Stimulated activated effector memory CD8-positive, alpha-beta T cell treated with anti-CD3 and anti-CD28 coated beads, Interleukin-12 subunit alpha, Interleukin-12 subunit beta, amount 100 ng/mL, for 72 hours (primary cell): ENCODE results near the gene COX7B.
"Not testable (repeated sequence)": the region's sequence is repeated elsewhere in the genome, so short reads cannot be mapped to it uniquely, and the experiment has no call there.

Experiments
- ATAC-seq: fragments of 150-1000 bp; cut with Tn5 transposase; 2 replicates; pipeline ENCODE4 v1.10.0; 2021
- DNase-seq, 2 donors: peaks; one replicate each; pipeline ENCODE4 v3.0.0; 2021 to 2022; ENCODE audit warnings: low spot score in 2 of 2
- H3K27ac Mint-ChIP-seq: one replicate; pipeline ENCODE4 v1.8.0; 2022; ENCODE audit warnings: mild to moderate bottlenecking, mixed read lengths
- H3K36me3 Mint-ChIP-seq: one replicate; pipeline ENCODE4 v1.8.0; 2022; ENCODE audit warnings: mild to moderate bottlenecking, mixed read lengths
- H3K4me1 Mint-ChIP-seq: one replicate; pipeline ENCODE4 v1.8.0; 2022; ENCODE audit warnings: mixed read lengths
- H3K4me3 Mint-ChIP-seq: one replicate; pipeline ENCODE4 v1.8.0; 2022; ENCODE audit warnings: mild to moderate bottlenecking, mixed read lengths
- H3K9me3 Mint-ChIP-seq: one replicate; pipeline ENCODE4 v1.8.0; 2022; ENCODE audit warnings: mixed read lengths

COX7B gene

GRCh38 chrX:77925764-77926163 is 26.5 kb downstream of the COX7B start:
- Mint-ChIP-seq H3K4me1 (peaks cover 9% of the 10 kb centered on the region), H3K4me3 (no peak overlapping the region), H3K9me3 (no peaks in the 10 kb centered on the region), H3K27ac (no peak overlapping the region), H3K36me3 (no peaks in the 10 kb centered on the region)
- ATAC-seq, result no peak
- no peak for DNase-seq

GRCh38 chrX:77930581-77930980 is 31.3 kb downstream of the COX7B start:
- Mint-ChIP-seq H3K9me3 (no peaks in the 10 kb centered on the region), H3K36me3 (no peaks in the 10 kb centered on the region), H3K4me1 (no peaks in the 10 kb centered on the region), H3K27ac (no peak overlapping the region), H3K4me3 (no peak overlapping the region)
- no peak for DNase-seq
- no peak for ATAC-seq

GRCh38 chrX:77935886-77936285 is 36.6 kb downstream of the COX7B start:
- H3K27ac Mint-ChIP-seq, result no peak overlapping the region
- no peak overlapping the region for H3K4me3 Mint-ChIP-seq
- H3K4me1 Mint-ChIP-seq, result no peaks in the 10 kb centered on the region
- no peak for ATAC-seq
- DNase-seq, result no peak
- no peaks in the 10 kb centered on the region for H3K9me3 Mint-ChIP-seq
- H3K36me3 Mint-ChIP-seq, result no peaks in the 10 kb centered on the region

GRCh38 chrX:77936299-77936698 is 37.0 kb downstream of the COX7B start:
- no peaks in the 10 kb centered on the region for H3K9me3 Mint-ChIP-seq
- no peak for DNase-seq
- ATAC-seq, result no peak
- no peaks in the 10 kb centered on the region for H3K4me1 Mint-ChIP-seq
- no peak overlapping the region for H3K27ac Mint-ChIP-seq
- H3K4me3 Mint-ChIP-seq, result no peak overlapping the region
- no peaks in the 10 kb centered on the region for H3K36me3 Mint-ChIP-seq

- DNase-seq, result no peak
- no peaks in the 10 kb centered on the region for H3K4me1 Mint-ChIP-seq
- no peak for ATAC-seq
- H3K36me3 Mint-ChIP-seq, result no peaks in the 10 kb centered on the region
- H3K27ac Mint-ChIP-seq, result no peak overlapping the region
- no peaks in the 10 kb centered on the region for H3K9me3 Mint-ChIP-seq
- H3K4me3 Mint-ChIP-seq, result no peak overlapping the region
These were observed 38.0 kb downstream of the COX7B start for GRCh38 chrX:77937291-77937690.

DNA sequence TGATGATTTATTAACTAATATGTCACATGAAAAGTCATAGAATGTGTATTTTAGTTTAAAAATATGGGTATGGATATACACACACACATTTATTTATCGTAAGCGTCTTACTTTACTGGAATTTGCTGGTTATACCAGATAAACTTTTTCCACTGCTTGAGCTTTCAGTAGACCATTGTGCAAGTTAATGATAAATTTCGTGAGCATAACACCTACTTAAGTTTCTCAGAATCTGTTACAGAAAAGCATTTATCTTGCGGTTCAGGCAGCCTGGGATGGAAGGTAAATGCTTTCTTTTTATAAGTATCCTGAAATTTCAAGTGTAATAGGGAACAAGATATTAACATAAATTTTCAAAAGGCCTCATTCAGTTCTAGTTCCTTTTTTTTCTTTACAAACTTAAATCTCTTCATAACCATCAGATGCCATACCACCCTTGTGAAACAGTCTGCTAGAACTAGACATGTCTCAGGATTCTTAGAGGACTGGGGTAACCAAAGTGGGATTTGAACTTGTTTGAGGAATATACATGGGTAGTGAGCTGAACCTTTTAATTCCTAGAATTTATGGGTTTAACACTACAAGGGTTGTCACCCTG is 38.9 kb downstream of the COX7B start:
- no peak overlapping the region for H3K4me3 Mint-ChIP-seq
- H3K36me3 Mint-ChIP-seq, result no peaks in the 10 kb centered on the region
- DNase-seq (no peak), ATAC-seq (no peak)
- H3K9me3 Mint-ChIP-seq, result no peaks in the 10 kb centered on the region
- no peaks in the 10 kb centered on the region for H3K4me1 Mint-ChIP-seq
- H3K27ac Mint-ChIP-seq, result no peak overlapping the region

DNA sequence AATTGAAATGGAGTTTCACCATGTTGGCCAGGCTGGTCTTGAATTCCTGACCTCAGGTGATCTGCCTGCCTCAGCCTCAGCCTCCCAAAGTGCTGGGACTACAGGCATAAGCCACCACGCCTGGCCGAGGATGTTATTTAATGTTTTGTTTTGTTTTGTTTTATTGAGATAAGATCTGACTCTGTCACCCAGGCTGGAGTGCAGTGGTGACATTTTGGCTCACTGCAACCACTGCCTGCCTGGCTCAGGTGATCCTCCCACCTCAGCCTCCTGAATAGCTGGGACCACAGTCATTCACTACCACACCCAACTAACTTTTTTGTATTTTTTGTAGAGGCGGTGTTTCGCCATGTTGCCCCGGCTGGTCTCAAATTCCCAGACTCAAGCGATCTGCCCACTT is 45.8 kb downstream of the COX7B start:
- H3K4me1 Mint-ChIP-seq, H3K9me3 Mint-ChIP-seq, H3K27ac Mint-ChIP-seq, DNase-seq, H3K36me3 Mint-ChIP-seq, ATAC-seq, H3K4me3 Mint-ChIP-seq: not testable (repeated sequence)

DNA sequence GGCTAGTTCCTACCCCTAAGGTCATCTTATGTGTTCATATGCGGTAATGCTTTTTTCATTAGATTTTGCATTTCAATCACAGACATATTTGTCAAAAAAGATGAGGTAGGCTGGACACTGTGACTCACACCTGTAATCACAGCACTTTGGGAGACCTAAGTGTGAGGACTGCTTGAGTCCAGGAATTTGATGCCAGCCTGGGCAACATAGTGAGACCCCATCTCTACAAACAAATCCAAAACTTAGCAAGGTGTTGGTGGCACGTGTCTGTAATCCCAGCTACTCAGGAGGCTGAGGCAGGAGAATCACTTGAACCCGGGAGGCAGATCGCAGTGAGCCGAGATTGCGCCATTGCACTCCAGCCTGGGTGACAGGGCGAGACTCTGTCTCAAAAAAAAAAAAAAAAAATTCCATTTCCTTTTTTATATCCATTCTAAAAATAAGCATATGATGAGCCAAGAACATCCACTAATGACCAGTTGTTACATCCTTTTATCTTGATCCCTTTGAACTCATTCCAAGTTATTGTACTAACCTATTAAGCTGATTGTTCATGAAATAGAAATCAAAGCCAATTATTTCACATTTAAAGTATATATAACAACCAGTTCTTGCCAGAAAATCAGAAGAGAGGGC is 46.8 kb downstream of the COX7B start:
- Mint-ChIP-seq H3K4me3 (no peak overlapping the region), H3K27ac (no peak overlapping the region), H3K9me3 (no peaks in the 10 kb centered on the region), H3K36me3 (peaks cover 6% of the 10 kb centered on the region), H3K4me1 (no peaks in the 10 kb centered on the region)
- DNase-seq (no peak), ATAC-seq (no peak)

- DNase-seq, result no peak
- Mint-ChIP-seq H3K27ac (no peak overlapping the region), H3K4me1 (no peaks in the 10 kb centered on the region), H3K4me3 (no peak overlapping the region), H3K36me3 (peaks cover 6% of the 10 kb centered on the region), H3K9me3 (no peaks in the 10 kb centered on the region)
- ATAC-seq, result no peak
These were observed 47.3 kb downstream of the COX7B start for GRCh38 chrX:77946571-77946970.

- Mint-ChIP-seq H3K4me3 (no peak overlapping the region), H3K27ac (no peak overlapping the region), H3K4me1 (no peaks in the 10 kb centered on the region), H3K9me3 (no peaks in the 10 kb centered on the region), H3K36me3 (peaks cover 6% of the 10 kb centered on the region)
- DNase-seq (no peak), ATAC-seq (no peak)
These were observed 50.6 kb downstream of the COX7B start for GRCh38 chrX:77949840-77950239.

- H3K4me3 Mint-ChIP-seq, result no peak overlapping the region
These were observed 52.9 kb downstream of the COX7B start for GRCh38 chrX:77952173-77952572.

DNA sequence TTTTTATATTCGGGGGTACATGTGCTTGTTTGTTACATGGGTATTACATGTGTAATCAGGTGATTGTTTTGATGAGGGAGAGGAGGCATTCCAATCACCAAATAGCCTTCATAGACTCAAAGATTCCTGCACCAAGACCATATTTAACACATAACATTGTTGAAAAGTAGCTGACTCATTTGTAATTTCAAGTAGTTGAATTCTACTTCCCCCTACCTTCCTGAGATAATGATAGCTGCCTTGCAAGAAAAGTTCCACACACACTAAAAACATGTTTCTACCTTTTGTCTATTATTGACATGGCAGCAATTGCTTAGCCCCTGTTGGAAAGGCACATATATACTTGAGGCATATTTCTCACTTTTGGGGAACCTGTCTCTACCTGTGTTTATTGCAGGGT is 54.0 kb downstream of the COX7B start:
- ATAC-seq, result no peak
- H3K27ac Mint-ChIP-seq, result no peak overlapping the region
- no peak overlapping the region for H3K4me3 Mint-ChIP-seq
- H3K9me3 Mint-ChIP-seq, result peaks cover 3% of the 10 kb centered on the region
- H3K36me3 Mint-ChIP-seq, result no peaks in the 10 kb centered on the region
- DNase-seq, result no peak
- H3K4me1 Mint-ChIP-seq, result peaks cover 23% of the 10 kb centered on the region

More at GRCh38 chrX:77952173-77952572, 52.9 kb downstream of the COX7B start:
- Mint-ChIP-seq H3K27ac (no peak overlapping the region), H3K4me1 (peaks cover 12% of the 10 kb centered on the region), H3K36me3 (peaks cover 2% of the 10 kb centered on the region), H3K9me3 (peaks cover 3% of the 10 kb centered on the region)
- no peak for ATAC-seq
- DNase-seq, result no peak

- ATAC-seq (no peak), DNase-seq (no peak)
- H3K4me1 Mint-ChIP-seq, result peaks cover 24% of the 10 kb centered on the region
- H3K9me3 Mint-ChIP-seq, result peaks cover 3% of the 10 kb centered on the region
- no peak overlapping the region for H3K4me3 Mint-ChIP-seq
- H3K27ac Mint-ChIP-seq, result no peak overlapping the region
- no peaks in the 10 kb centered on the region for H3K36me3 Mint-ChIP-seq
These were observed 54.4 kb downstream of the COX7B start for GRCh38 chrX:77953708-77954107.
